ENCODE data around the gene AGBL5. TPM values are rescaled to one million over a fixed set of nuclear protein-coding genes. Genes with fewer than 3 reads are reported as not detected.

Gene AGBL5
- total and polyA plus RNA-seq, 9 of the 15 experiments (the other 6 are each of a cell fraction or from before 2014, with no cell fraction given): 3.3 to 52.7 (median 26.2) TPM

DNA sequence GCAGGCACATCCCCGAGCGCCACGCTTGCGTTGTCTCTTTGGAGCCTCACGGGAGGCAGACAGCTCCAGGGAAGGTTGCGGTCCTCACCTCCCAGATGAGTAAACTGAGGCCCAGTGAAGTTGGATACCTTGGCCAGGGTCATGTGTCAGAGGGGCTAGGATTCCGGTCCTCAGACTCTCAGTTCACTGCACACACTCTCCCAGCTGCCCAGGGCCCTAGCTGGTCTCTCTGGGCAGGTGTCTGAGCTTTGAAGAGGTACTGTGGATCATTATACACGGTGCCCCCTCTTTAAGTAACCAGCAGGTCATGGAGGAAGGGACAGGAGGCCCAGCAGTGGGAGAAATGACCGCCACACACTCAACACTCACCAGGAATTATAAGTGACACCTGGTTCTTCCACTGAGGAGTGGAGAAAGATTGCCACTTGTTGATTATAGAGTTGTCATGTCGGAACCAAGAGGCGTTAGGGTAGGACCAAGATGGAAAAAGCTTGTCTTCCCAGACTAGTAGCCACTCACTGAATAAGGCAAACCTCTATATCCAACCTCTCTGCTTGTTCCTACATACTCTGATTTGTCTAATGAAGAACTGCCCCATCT, 18.1 kb upstream of the AGBL5 start (continued):
- TF ChIP-seq, protein P1, sequence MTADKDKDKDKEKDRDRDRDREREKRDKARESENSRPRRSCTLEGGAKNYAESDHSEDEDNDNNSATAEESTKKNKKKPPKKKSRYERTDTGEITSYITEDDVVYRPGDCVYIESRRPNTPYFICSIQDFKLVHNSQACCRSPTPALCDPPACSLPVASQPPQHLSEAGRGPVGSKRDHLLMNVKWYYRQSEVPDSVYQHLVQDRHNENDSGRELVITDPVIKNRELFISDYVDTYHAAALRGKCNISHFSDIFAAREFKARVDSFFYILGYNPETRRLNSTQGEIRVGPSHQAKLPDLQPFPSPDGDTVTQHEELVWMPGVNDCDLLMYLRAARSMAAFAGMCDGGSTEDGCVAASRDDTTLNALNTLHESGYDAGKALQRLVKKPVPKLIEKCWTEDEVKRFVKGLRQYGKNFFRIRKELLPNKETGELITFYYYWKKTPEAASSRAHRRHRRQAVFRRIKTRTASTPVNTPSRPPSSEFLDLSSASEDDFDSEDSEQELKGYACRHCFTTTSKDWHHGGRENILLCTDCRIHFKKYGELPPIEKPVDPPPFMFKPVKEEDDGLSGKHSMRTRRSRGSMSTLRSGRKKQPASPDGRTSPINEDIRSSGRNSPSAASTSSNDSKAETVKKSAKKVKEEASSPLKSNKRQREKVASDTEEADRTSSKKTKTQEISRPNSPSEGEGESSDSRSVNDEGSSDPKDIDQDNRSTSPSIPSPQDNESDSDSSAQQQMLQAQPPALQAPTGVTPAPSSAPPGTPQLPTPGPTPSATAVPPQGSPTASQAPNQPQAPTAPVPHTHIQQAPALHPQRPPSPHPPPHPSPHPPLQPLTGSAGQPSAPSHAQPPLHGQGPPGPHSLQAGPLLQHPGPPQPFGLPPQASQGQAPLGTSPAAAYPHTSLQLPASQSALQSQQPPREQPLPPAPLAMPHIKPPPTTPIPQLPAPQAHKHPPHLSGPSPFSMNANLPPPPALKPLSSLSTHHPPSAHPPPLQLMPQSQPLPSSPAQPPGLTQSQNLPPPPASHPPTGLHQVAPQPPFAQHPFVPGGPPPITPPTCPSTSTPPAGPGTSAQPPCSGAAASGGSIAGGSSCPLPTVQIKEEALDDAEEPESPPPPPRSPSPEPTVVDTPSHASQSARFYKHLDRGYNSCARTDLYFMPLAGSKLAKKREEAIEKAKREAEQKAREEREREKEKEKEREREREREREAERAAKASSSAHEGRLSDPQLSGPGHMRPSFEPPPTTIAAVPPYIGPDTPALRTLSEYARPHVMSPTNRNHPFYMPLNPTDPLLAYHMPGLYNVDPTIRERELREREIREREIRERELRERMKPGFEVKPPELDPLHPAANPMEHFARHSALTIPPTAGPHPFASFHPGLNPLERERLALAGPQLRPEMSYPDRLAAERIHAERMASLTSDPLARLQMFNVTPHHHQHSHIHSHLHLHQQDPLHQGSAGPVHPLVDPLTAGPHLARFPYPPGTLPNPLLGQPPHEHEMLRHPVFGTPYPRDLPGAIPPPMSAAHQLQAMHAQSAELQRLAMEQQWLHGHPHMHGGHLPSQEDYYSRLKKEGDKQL (CRISPR knock-in tag; IDR thresholded peaks at IDR 0.05; ENCODE audit: borderline replicate concordance): no peak
- TF ChIP-seq TAF7 (tag; IDR thresholded peaks at IDR 0.05): no peak
- TF ChIP-seq, protein P2, sequence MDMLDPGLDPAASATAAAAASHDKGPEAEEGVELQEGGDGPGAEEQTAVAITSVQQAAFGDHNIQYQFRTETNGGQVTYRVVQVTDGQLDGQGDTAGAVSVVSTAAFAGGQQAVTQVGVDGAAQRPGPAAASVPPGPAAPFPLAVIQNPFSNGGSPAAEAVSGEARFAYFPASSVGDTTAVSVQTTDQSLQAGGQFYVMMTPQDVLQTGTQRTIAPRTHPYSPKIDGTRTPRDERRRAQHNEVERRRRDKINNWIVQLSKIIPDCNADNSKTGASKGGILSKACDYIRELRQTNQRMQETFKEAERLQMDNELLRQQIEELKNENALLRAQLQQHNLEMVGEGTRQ (CRISPR knock-in tag; IDR thresholded peaks at IDR 0.05): no peak
- TF ChIP-seq MECOM (CRISPR knock-in tag; IDR thresholded peaks at IDR 0.05): no peak
- no peak for TF ChIP-seq CHCHD3 (CRISPR knock-in tag; IDR thresholded peaks at IDR 0.05)
- TF ChIP-seq, protein P3, sequence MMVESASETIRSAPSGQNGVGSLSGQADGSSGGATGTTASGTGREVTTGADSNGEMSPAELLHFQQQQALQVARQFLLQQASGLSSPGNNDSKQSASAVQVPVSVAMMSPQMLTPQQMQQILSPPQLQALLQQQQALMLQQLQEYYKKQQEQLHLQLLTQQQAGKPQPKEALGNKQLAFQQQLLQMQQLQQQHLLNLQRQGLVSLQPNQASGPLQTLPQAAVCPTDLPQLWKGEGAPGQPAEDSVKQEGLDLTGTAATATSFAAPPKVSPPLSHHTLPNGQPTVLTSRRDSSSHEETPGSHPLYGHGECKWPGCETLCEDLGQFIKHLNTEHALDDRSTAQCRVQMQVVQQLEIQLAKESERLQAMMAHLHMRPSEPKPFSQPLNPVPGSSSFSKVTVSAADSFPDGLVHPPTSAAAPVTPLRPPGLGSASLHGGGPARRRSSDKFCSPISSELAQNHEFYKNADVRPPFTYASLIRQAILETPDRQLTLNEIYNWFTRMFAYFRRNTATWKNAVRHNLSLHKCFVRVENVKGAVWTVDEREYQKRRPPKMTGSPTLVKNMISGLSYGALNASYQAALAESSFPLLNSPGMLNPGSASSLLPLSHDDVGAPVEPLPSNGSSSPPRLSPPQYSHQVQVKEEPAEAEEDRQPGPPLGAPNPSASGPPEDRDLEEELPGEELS (CRISPR knock-in tag; IDR thresholded peaks at IDR 0.05; ENCODE audit: borderline replicate concordance): 0 out of 2 replicates have a peak, but pooled peaks have one; percentile 33
- TF ChIP-seq ZNF699 (CRISPR knock-in tag; IDR thresholded peaks at IDR 0.05; ENCODE audit: insufficient replicate concordance): no peak
- TF ChIP-seq, protein P4, sequence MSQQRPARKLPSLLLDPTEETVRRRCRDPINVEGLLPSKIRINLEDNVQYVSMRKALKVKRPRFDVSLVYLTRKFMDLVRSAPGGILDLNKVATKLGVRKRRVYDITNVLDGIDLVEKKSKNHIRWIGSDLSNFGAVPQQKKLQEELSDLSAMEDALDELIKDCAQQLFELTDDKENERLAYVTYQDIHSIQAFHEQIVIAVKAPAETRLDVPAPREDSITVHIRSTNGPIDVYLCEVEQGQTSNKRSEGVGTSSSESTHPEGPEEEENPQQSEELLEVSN (IDR thresholded peaks at IDR 0.05; ENCODE audit: borderline replicate concordance in 1 of 2, extremely low read depth in 1 of 2, insufficient read depth in 1 of 2, insufficient read length in 1 of 2, low read depth in 1 of 2, low read length in 1 of 2, poor library complexity in 1 of 2, severe bottlenecking in 1 of 2): no peak
- TF ChIP-seq ELK1 (CRISPR knock-in tag; IDR thresholded peaks at IDR 0.05): no peak
- no peak for TF ChIP-seq ZNF23 (CRISPR knock-in tag; IDR thresholded peaks at IDR 0.05)
- TF ChIP-seq NFIX (CRISPR knock-in tag; IDR thresholded peaks at IDR 0.05; ENCODE audit: low read depth): no peak
- peak; percentile 92 for TF ChIP-seq CHD1 (IDR thresholded peaks at IDR 0.05; ENCODE audit: low read length)
- no peak for TF ChIP-seq XRCC4 (IDR thresholded peaks at IDR 0.05; ENCODE audit: extremely low read depth, insufficient read depth, insufficient read length)
